Heart right ventricle (tissue), 16 donors: Measurements from ENCODE around the gene NKAPD1. TPM values are rescaled to one million over a fixed set of nuclear protein-coding genes. Genes with fewer than 3 reads are reported as not detected.

Source experiments
- ATAC-seq, 8 donors: fragments of 200-7000 bp; cut with Tn5 transposase; one replicate each; pipeline ENCODE4 v1.9.1; 2020; ENCODE audit warnings: mild to moderate bottlenecking in 8 of 8, moderate library complexity in 8 of 8, moderate number of reproducible peaks in 1 of 8
- DNase-seq, 2 donors: peaks; one replicate each; pipeline ENCODE4 v3.0.0-alpha.2; 2020
- H3K27ac ChIP-seq, 10 donors: fragments of 200-600 bp; sonication (generic) in 2 of 10; one replicate each; pipeline versions ENCODE4 v1.5.0 to v1.8.0; 2020 to 2022; ENCODE audit warnings: mild to moderate bottlenecking in 3 of 10
- H3K27me3 ChIP-seq, 7 donors: fragments of 200-600 bp; one replicate each; pipeline ENCODE4 v1.8.0; 2021 to 2022; ENCODE audit warnings: mild to moderate bottlenecking in 2 of 7
- H3K36me3 ChIP-seq, 9 donors: fragments of 200-600 bp; sonication (generic) in 1 of 9; one replicate each; pipeline versions ENCODE4 v1.5.0 to v1.8.0; 2020 to 2022; ENCODE audit warnings: mild to moderate bottlenecking in 2 of 9
- H3K4me1 ChIP-seq, 9 donors: fragments of 200-600 bp; sonication (generic) in 1 of 9; one replicate each; pipeline versions ENCODE4 v1.5.0 to v1.8.0; 2020 to 2022; ENCODE audit warnings: mild to moderate bottlenecking in 4 of 9
- H3K4me3 ChIP-seq, 10 donors: fragments of 200-600 bp; sonication (generic) in 2 of 10; one replicate each; pipeline versions ENCODE4 v1.5.0 to v1.8.0; 2020 to 2022; ENCODE audit warnings: mild to moderate bottlenecking in 7 of 10, moderate library complexity in 2 of 10
- H3K9me3 ChIP-seq, 11 donors: fragments of 200-600 bp in 10 of 11; sonication (generic) in 2 of 11; one replicate each; pipeline versions ENCODE4 v1.5.0 to v1.8.0; 2013 to 2022; ENCODE audit warnings: mild to moderate bottlenecking in 2 of 11, control low read depth in 1 of 11, moderate library complexity in 1 of 11
- CTCF ChIP-seq, 9 donors: fragments of 200-600 bp; sonication (generic) in 2 of 9; IDR thresholded peaks; one replicate each; pipeline versions ENCODE4 v1.5.0 to v1.8.0; 2021 to 2022; ENCODE audit warnings: antibody characterized with exemption in 9 of 9, mild to moderate bottlenecking in 5 of 9, moderate library complexity in 1 of 9
- WGBS, 2 donors: extraction: QIAGEN DNeasy Blood & Tissue Kit; methylation state at CpG; one replicate each; pipeline ENCODE4 v1.1.7; 2013; ENCODE audit warnings: inconsistent platforms in 1 of 2; 5-methylcytosine and 5-hydroxymethylcytosine counted together
- intact Hi-C, 10 donors: fragments of 100-400 bp; cut with DNase I; formaldehyde crosslinking; loops; one replicate each; pipeline versions ENCODE4 v1.11.1 to v1.14.2; 2022
- polyA plus RNA-seq, 2 donors: library from polyadenylated mRNA; stranded (reverse); fragments of 200-250 nt; gene quantifications; one replicate each; pipeline ENCODE4 v1.2.3, GENCODE V29; 2013
- total RNA-seq, 10 donors: library from RNA; stranded (reverse); fragmentation: NEBNext Ultra II Directional in 3 of 10; extraction: Animal tissue kit (Norgen Biotek cat#: 25700) in 3 of 10; gene quantifications; one replicate each; pipeline versions ENCODE4 v1.2.1 to v1.2.4, GENCODE V29; 2021 to 2023
- donor health status: Arrhythmogenic right ventricular cardiomyopathy.
- donor health status: ischemic (EF 13 %, LVEDD 7.1; RV severe dilation, severe dysfunction).
- donor health status: healthy with polysubstance abuse.
- donor health status: DM: no; HTN: yes; CAD: no.
- donor health status: DM: no; HTN: no; CAD: no.
- donor health status: ischemic (EF 25% LVEDD 6.9; RV normal size, moderate dysfunction).
- donor health status: ischemic (EF 25% LVEDD 5.7; RV mildly dilated, moderate dysfunction).
- donor health status: healthy.
- donor health status: DM: yes; HTN: yes; CAD: no.
- donor health status: Ischemic cardiomyopathy.
- donor health status: ischemic (EF 35%, LVEDD 5.7; RV mildly dilated, moderate dysfunction).
- donor health status: nonischemic (EF 11% LVEDD 7.7; RV severe dilation, severe dysfunction).
- donor health status: DM: yes; HTN: yes; CAD: no.
- donor health status: PGD.
- donor health status: ischemic (EF 29% LVEDD 5.4; RV normal size, mild dysfunction).
- donor health status: nonischemic (EF 23%, LVEDD 6.1; RV moderate dilation, normal function).

The NKAPD1 gene
- total and polyA plus RNA-seq, 12 donors = 5.2 to 10.5 (median 7.8) TPM

- intact Hi-C loops = loop anchor here in 1 of 10 donors (5.0 kb wide), 1 partner anchor 43 kb away; the partner anchor contains the start of genes NKAPD1 and PIH1D2
- Histone ChIP-seq H3K36me3 (peaks cover 0 to 67% (median 42%) of the 10 kb centered on the region in 9 donors), H3K27me3 (no peaks in the 10 kb centered on the region), H3K9me3 (no peaks in the 10 kb centered on the region), H3K4me1 (peaks cover 0 to 24% (median 8%) of the 10 kb centered on the region in 9 donors), H3K27ac (no peak overlapping the region), H3K4me3 (no peak overlapping the region)
- ATAC-seq (no peak), DNase-seq (no peak)
- no peak for TF ChIP-seq CTCF (IDR thresholded peaks at IDR 0.05)
- WGBS, 2 donors = 92 to 95% methylated on average over 2 of the region's 2 CpGs
Measured at GRCh38 chr11:112029460-112029859, 44.6 kb upstream of the NKAPD1 start.

- H3K4me1 ChIP-seq = peaks cover 0 to 15% (median 0%) of the 10 kb centered on the region in 9 donors
- intact Hi-C loops = no loop called here
- no peaks in the 10 kb centered on the region for H3K9me3 ChIP-seq
- H3K27ac ChIP-seq = no peak overlapping the region
- ATAC-seq (no peak), DNase-seq (no peak)
- peaks cover 0 to 98% (median 55%) of the 10 kb centered on the region in 9 donors for H3K36me3 ChIP-seq
- 96 to 98% methylated on average over 3 of the region's 3 CpGs for WGBS, 2 donors
- no peak overlapping the region for H3K4me3 ChIP-seq
- no peak for TF ChIP-seq CTCF (IDR thresholded peaks at IDR 0.05)
- no peaks in the 10 kb centered on the region for H3K27me3 ChIP-seq
Measured at GRCh38 chr11:112033902-112034301, 40.2 kb upstream of the NKAPD1 start.

GRCh38 chr11:112037527-112037926 is 36.6 kb upstream of the NKAPD1 start:
- peaks cover 0 to 98% (median 55%) of the 10 kb centered on the region in 9 donors for H3K36me3 ChIP-seq
- no peak overlapping the region for H3K27ac ChIP-seq
- no peaks in the 10 kb centered on the region for H3K9me3 ChIP-seq
- ATAC-seq (peak in 3 of 8 donors; percentile 53 to 61 (median 56)), DNase-seq (no peak)
- no peak for TF ChIP-seq CTCF (IDR thresholded peaks at IDR 0.05)
- no peaks in the 10 kb centered on the region for H3K27me3 ChIP-seq
- H3K4me3 ChIP-seq = no peak overlapping the region
- H3K4me1 ChIP-seq = peaks cover 0 to 18% (median 1%) of the 10 kb centered on the region in 9 donors
- intact Hi-C loops = no loop called here

DNA sequence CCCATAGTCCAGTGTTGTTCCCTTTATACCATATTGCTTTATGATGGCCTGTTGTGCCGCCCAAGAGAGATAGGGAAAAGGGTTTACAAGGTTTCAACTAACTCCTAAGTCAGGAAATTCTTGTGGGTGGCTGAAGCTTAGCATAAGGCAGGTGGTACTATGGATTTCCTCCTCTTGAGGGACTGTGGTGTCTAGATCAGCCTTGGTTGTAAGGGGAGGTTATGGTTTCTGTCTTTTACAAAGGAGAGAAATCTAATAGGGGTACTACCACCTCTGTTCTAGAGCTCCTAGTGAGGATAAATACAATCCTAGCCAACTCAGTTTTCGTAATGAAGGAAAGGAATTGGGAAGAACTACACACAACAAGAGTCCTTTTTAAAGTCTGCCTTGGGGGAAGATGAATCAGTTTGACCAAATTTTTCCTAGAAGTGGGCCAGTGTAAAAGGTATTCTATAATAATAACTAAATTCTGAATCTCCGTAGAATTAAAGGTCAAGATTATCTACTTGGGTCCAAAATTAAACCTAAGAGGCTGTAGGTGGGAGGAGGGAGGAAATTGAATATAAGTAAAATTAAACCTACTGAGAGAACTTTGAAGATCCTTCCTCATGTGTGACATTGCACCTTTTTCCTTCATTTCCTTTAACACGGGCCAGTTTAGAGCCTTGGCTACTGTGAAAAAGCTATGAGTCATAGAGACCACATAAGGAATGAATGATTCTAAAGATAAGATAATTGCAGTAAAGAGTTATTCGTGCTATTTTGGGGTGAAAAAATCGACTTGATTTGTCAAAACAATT is 31.7 kb upstream of the NKAPD1 start:
- DNase-seq (no peak), ATAC-seq (no peak)
- intact Hi-C loops = no loop called here
- Histone ChIP-seq H3K27me3 (no peaks in the 10 kb centered on the region), H3K4me1 (peaks cover 0 to 18% (median 3%) of the 10 kb centered on the region in 9 donors), H3K4me3 (no peak overlapping the region), H3K9me3 (peaks cover 0 to 5% (median 0%) of the 10 kb centered on the region in 11 donors), H3K36me3 (peaks cover 0 to 100% (median 60%) of the 10 kb centered on the region in 9 donors), H3K27ac (peak overlapping the region in 1 of 10 donors; percentile 29)
- 59% methylated on average over 6 of the region's 6 CpGs for WGBS, 2 donors
- TF ChIP-seq CTCF (IDR thresholded peaks at IDR 0.05) = no peak
